MCF 10A (cell line): ENCODE data around the gene GSTO2. TPM values are rescaled to one million over a fixed set of nuclear protein-coding genes. Genes with fewer than 3 reads are reported as not detected.

Experiments
- BruUV-seq: library from RNA; stranded (reverse); fragments of 400-500 nt; replicated peaks from 2 replicates; lab custom pipeline; 2021; lab: Mats Ljungman, UMichigan
- CTCF ChIA-PET: fragments of 300-600 bp; sonication (Branson Sonifier 250); formaldehyde crosslinking; extraction: SDS; loops from one replicate; lab custom pipeline; 2021; ENCODE audit warnings: antibody characterized with exemption, inconsistent platforms; lab: Yijun Ruan, JAX
- POLR2A ChIA-PET: fragments of 300-600, 350-650 bp; sonication (Branson Sonifier 250); formaldehyde crosslinking; extraction: SDS; loops from one replicate; lab custom pipeline; 2020; ENCODE audit warnings: antibody characterized with exemption, inconsistent platforms; lab: Yijun Ruan, JAX
- DNase-seq: peaks from one replicate; pipeline ENCODE4 v3.0.0-alpha.2; 2018; ENCODE audit not compliant: unreplicated experiment
- H3K27ac Mint-ChIP-seq: one replicate; pipeline ENCODE4 v1.8.0; 2022; ENCODE audit warnings: mild to moderate bottlenecking, low read depth, mixed read lengths; ENCODE audit not compliant: unreplicated experiment
- H3K27me3 Mint-ChIP-seq: one replicate; pipeline ENCODE4 v1.8.0; 2022; ENCODE audit warnings: mixed read lengths; ENCODE audit not compliant: insufficient read depth, unreplicated experiment
- H3K36me3 Mint-ChIP-seq: one replicate; pipeline ENCODE4 v1.8.0; 2022; ENCODE audit warnings: mild to moderate bottlenecking, moderate library complexity, mixed read lengths; ENCODE audit not compliant: insufficient read depth, unreplicated experiment
- H3K4me1 Mint-ChIP-seq: one replicate; pipeline ENCODE4 v1.8.0; 2022; ENCODE audit warnings: mixed read lengths; ENCODE audit not compliant: insufficient read depth, unreplicated experiment
- H3K4me3 Mint-ChIP-seq: one replicate; pipeline ENCODE4 v1.8.0; 2022; ENCODE audit warnings: mild to moderate bottlenecking, moderate library complexity, mixed read lengths; ENCODE audit not compliant: unreplicated experiment
- H3K9me3 Mint-ChIP-seq: one replicate; pipeline ENCODE4 v1.8.0; 2022; ENCODE audit warnings: mixed read lengths; ENCODE audit not compliant: unreplicated experiment
- intact Hi-C: fragments of 100-400 bp; cut with micrococcal nuclease; formaldehyde crosslinking; loops from 2 replicates; pipeline ENCODE4 v1.14.1; 2022
- total RNA-seq: library from RNA; stranded (reverse); gene quantifications from 2 replicates; pipeline ENCODE4 v1.2.3, GENCODE V29; 2022
- TF ChIP-seq, protein P1 (sequence below): fragments of 200-600 bp; IDR thresholded peaks from one replicate; pipeline ENCODE4 v1.8.0; 2022; ENCODE audit warnings: antibody characterized with exemption, mild to moderate bottlenecking; ENCODE audit not compliant: unreplicated experiment

The GSTO2 gene
- total RNA-seq, 1 experiment from 2014 or later, result 40.9 TPM

DNA sequence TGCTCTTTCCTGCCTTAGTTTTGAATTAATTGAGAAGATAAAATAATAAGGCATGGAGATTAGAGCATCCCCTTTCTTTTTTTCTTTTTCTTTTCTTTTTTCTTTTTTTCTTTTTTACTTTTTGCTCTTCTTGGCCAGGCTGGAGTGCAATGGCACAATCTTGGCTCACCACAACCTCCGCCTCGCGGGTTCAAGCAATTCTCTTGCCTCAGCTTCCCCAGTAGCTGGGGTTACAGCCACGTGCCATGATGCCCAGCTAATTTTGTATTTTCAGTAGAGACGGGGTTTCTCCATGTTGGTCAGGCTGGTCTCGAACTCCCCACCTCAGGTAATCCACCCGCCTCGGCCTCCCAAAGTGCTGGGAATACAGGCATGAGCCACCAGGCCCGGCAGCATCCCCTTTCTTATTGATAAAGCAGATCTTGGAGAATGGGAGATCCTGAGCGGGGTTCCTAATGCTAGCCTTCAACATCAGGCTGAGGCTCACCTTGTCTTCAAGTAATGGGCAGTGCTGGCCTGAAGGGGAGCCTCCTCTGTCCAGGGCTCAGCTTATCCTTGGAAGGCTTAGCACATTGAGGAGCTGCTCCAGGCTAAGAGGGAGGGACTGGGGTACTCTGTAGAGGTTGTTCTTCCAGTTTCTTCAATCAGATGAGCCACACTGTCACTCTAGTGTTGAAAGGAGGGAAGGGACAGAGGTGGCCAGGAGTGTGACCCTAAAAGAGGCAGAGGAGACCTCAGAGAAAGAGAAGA is 27.9 kb downstream of the GSTO2 start:
- Mint-ChIP-seq H3K9me3 (no peaks in the 10 kb centered on the region), H3K27ac (no peak overlapping the region), H3K36me3 (peaks cover 23% of the 10 kb centered on the region), H3K4me3 (no peak overlapping the region), H3K27me3 (no peaks in the 10 kb centered on the region), H3K4me1 (peaks cover 32% of the 10 kb centered on the region)
- DNase-seq, result no peak
- TF ChIP-seq, protein P1, sequence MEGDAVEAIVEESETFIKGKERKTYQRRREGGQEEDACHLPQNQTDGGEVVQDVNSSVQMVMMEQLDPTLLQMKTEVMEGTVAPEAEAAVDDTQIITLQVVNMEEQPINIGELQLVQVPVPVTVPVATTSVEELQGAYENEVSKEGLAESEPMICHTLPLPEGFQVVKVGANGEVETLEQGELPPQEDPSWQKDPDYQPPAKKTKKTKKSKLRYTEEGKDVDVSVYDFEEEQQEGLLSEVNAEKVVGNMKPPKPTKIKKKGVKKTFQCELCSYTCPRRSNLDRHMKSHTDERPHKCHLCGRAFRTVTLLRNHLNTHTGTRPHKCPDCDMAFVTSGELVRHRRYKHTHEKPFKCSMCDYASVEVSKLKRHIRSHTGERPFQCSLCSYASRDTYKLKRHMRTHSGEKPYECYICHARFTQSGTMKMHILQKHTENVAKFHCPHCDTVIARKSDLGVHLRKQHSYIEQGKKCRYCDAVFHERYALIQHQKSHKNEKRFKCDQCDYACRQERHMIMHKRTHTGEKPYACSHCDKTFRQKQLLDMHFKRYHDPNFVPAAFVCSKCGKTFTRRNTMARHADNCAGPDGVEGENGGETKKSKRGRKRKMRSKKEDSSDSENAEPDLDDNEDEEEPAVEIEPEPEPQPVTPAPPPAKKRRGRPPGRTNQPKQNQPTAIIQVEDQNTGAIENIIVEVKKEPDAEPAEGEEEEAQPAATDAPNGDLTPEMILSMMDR, result no peak
- intact Hi-C loops, result no loop called here
- CTCF ChIA-PET, result interaction anchor here (0.7 to 13.1 kb wide), 6 partner anchors 9 to 55 kb away, joined by 3 to 406 read pairs (median 90); partner anchors contain the start of genes CFAP58 and ITPRIP
- no TSS peak for BruUV-seq
- POLR2A ChIA-PET, result no interaction called here

DNA sequence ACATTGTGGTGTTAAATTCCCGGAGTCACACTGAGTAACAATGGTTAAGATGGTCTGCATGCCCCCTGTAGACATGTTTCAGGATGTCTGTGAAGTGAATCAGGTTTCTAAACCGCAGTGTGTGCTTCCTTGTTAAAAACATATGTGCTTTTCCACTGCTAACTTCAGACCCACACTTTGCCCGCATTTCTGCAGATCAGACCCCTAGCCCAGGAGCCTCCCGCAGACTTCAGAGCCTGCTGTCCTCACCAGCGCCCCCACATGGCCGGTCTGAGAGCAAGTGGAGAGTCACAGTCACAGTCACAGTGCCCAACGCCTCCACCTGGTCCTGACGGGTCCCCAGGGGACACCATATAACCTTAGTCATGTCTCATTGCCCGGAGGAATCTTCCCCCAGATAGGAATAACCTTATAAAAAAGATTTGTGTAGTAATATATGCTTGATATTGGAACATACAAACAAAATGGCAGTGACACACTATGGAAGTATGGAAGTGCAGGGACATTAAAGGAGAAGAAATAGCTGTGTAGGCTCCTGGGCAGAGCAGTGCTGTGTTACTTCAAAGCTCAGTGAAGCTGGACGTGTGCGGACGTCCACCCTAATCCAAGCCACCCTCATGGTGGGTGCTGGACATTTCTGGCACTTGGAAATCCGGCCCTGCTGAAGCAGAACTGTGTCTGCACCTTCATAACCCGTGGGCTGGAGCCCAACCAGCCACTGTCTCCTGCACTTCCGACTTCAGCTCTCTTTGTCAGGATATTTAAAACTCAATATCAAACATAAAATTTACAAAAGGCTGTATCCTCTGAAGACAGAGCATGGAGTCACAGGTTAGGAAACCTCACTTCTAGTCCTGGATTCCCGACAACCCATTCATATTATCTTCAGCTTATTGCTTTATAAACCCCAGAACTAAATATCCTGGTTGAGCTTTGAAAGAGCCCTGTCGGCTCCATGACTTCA is 29.0 kb downstream of the GSTO2 start:
- H3K9me3 Mint-ChIP-seq, result peaks cover under 1% of the 10 kb centered on the region
- H3K27me3 Mint-ChIP-seq, result no peaks in the 10 kb centered on the region
- TF ChIP-seq, protein P1, result peak; percentile 34
- H3K4me3 Mint-ChIP-seq, result no peak overlapping the region
- CTCF ChIA-PET, result interaction anchor here (0.6 to 13.1 kb wide), 13 partner anchors 8 to 55 kb away, joined by 3 to 406 read pairs (median 4); partner anchors contain the start of gene CFAP58
- no TSS peak for BruUV-seq
- POLR2A ChIA-PET, result interaction anchor here (0.5 to 2.0 kb wide), 5 partner anchors 23 to 239 kb away, joined by 3 to 10 read pairs (median 4); partner anchors contain the start of gene ITPRIP
- H3K4me1 Mint-ChIP-seq, result peaks cover 32% of the 10 kb centered on the region
- DNase-seq, result no peak
- peak overlapping the region; percentile 7 for H3K27ac Mint-ChIP-seq
- intact Hi-C loops, result no loop called here
- H3K36me3 Mint-ChIP-seq, result peaks cover 14% of the 10 kb centered on the region

DNA sequence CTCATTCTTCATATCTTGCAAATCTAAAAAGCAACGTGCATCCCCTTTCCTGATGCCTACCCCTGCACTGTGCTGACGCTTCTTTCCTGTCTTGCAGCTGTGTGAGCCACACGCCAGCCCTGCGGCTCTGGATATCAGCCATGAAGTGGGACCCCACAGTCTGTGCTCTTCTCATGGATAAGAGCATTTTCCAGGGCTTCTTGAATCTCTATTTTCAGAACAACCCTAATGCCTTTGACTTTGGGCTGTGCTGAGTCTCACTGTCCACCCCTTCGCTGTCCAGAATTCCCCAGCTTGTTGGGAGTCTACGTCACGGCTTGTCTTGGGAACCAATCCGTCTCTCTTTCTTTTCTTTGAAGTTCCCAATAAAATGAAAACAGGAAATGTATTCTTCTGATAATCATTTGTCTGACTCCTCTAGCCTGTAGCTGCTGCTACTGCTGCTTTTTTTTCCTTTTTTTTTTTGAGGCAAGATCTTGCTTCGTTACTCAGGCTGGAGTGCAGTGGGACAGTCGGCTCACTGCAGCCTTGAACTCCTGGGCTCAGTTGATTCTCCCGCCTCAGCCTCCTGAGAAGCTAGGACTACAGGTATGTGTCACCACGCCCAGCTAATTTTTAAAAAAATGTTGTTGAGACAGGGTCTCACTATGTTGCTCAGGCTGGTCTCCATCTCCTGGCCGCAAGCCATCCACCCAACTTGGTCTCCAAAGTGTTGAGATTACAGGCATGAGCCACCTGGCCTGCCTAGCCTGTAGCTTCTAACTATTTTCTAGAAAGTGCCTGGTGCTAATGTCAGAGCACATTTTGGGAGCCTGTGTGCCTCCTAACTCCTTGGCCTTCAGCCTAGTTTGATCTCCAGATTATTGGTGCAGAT is 30.3 kb downstream of the GSTO2 start:
- intact Hi-C loops, result no loop called here
- ChIA-PET POLR2A (interaction anchor here (0.9 to 2.0 kb wide), 5 partner anchors 12 to 50 kb away, joined by 3 to 10 read pairs (median 4); partner anchors contain the start of gene ITPRIP), CTCF (interaction anchor here (0.6 to 13.1 kb wide), 12 partner anchors 7 to 52 kb away, joined by 3 to 316 read pairs (median 7); no protein-coding TSS in a partner anchor)
- TF ChIP-seq, protein P1, result no peak
- peaks cover 14% of the 10 kb centered on the region for H3K36me3 Mint-ChIP-seq
- no peak for DNase-seq
- H3K27me3 Mint-ChIP-seq, result no peaks in the 10 kb centered on the region
- no TSS peak for BruUV-seq
- H3K4me1 Mint-ChIP-seq, result peaks cover 30% of the 10 kb centered on the region
- H3K9me3 Mint-ChIP-seq, result peaks cover 6% of the 10 kb centered on the region
- H3K4me3 Mint-ChIP-seq, result no peak overlapping the region
- H3K27ac Mint-ChIP-seq, result peak overlapping the region; percentile 93
